Hematopoietic multipotent progenitor cell treated with erythropoietin and hydrocortisone succinate and interleukin-3 and kit ligand, for 4 days (in vitro differentiated cells): ENCODE results near the gene CYP3A4.

Experiments used
- DNase-seq: peaks from one replicate; pipeline ENCODE4 v3.0.0-alpha.2; 2015

Gene CYP3A4

GRCh38 chr7:99719996-99720769, 63.8 kb downstream of the CYP3A4 start:
- DNase-seq, result no peak

- DNase-seq, result no peak
Measured at GRCh38 chr7:99713995-99714570, 69.9 kb downstream of the CYP3A4 start.

GRCh38 chr7:99709838-99710578, 74.0 kb downstream of the CYP3A4 start:
- no peak for DNase-seq

DNA sequence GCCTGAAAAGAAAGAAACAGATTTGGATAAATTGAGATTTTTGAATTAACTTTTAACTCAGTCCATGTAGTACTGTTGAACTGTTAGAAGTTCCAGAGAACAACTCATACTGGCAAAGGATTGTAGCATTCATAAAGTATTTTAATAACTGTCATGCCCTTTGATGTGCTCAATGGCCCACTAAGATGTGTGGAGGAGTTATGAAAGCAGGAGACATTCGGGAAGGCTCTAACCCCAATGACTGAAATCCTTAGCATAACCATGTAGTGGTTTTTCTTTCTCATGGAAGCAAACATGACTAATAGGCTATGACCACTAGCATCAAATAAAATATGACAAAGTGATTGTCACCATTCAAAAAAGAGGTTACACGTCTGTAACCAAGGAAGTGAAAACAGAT, 74.7 kb downstream of the CYP3A4 start:
- no peak for DNase-seq

GRCh38 chr7:99707096-99707495, 76.9 kb downstream of the CYP3A4 start:
- DNase-seq, result no peak
